Measurements from ENCODE around the gene KCNQ1.

DNA sequence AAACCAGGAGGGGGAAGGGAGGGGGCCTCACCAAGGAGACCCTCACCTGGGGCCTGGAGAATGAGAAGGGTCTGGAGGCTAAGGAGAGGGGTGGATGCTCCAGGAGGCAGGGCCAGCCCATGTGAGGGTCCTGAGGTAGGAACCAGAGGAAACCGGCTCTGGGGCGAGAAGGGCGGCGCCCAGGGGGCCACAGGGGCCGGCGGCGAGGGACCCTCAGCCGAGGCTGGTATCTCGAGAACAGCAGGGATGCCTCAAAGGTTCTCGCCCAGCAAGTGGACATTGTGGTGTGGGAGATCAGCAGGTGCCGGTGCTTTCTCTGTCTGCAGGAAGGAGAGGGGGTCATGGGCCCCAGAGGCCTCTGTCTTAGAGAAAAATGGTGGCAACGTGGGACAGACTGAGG lies 392.8 kb downstream of the KCNQ1 start:
- TF ChIP-seq, protein P1, sequence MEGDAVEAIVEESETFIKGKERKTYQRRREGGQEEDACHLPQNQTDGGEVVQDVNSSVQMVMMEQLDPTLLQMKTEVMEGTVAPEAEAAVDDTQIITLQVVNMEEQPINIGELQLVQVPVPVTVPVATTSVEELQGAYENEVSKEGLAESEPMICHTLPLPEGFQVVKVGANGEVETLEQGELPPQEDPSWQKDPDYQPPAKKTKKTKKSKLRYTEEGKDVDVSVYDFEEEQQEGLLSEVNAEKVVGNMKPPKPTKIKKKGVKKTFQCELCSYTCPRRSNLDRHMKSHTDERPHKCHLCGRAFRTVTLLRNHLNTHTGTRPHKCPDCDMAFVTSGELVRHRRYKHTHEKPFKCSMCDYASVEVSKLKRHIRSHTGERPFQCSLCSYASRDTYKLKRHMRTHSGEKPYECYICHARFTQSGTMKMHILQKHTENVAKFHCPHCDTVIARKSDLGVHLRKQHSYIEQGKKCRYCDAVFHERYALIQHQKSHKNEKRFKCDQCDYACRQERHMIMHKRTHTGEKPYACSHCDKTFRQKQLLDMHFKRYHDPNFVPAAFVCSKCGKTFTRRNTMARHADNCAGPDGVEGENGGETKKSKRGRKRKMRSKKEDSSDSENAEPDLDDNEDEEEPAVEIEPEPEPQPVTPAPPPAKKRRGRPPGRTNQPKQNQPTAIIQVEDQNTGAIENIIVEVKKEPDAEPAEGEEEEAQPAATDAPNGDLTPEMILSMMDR (IDR thresholded peaks at IDR 0.05), result no peak
- TF ChIP-seq FOXJ3 (CRISPR knock-in tag; IDR thresholded peaks at IDR 0.05), result no peak
- TF ChIP-seq, protein P2, sequence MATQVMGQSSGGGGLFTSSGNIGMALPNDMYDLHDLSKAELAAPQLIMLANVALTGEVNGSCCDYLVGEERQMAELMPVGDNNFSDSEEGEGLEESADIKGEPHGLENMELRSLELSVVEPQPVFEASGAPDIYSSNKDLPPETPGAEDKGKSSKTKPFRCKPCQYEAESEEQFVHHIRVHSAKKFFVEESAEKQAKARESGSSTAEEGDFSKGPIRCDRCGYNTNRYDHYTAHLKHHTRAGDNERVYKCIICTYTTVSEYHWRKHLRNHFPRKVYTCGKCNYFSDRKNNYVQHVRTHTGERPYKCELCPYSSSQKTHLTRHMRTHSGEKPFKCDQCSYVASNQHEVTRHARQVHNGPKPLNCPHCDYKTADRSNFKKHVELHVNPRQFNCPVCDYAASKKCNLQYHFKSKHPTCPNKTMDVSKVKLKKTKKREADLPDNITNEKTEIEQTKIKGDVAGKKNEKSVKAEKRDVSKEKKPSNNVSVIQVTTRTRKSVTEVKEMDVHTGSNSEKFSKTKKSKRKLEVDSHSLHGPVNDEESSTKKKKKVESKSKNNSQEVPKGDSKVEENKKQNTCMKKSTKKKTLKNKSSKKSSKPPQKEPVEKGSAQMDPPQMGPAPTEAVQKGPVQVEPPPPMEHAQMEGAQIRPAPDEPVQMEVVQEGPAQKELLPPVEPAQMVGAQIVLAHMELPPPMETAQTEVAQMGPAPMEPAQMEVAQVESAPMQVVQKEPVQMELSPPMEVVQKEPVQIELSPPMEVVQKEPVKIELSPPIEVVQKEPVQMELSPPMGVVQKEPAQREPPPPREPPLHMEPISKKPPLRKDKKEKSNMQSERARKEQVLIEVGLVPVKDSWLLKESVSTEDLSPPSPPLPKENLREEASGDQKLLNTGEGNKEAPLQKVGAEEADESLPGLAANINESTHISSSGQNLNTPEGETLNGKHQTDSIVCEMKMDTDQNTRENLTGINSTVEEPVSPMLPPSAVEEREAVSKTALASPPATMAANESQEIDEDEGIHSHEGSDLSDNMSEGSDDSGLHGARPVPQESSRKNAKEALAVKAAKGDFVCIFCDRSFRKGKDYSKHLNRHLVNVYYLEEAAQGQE (IDR thresholded peaks at IDR 0.05; ENCODE audit: low read depth, low read length), result no peak
- no peak for TF ChIP-seq ELF1 (IDR thresholded peaks at IDR 0.05)
- TF ChIP-seq, protein P3, sequence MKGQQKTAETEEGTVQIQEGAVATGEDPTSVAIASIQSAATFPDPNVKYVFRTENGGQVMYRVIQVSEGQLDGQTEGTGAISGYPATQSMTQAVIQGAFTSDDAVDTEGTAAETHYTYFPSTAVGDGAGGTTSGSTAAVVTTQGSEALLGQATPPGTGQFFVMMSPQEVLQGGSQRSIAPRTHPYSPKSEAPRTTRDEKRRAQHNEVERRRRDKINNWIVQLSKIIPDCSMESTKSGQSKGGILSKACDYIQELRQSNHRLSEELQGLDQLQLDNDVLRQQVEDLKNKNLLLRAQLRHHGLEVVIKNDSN (IDR thresholded peaks at IDR 0.05; ENCODE audit: borderline replicate concordance, low read depth), result no peak
- no peak for TF ChIP-seq POLR2AphosphoS5 (IDR thresholded peaks at IDR 0.05; ENCODE audit: low read depth, low read length)
- TF ChIP-seq TEAD4 (IDR thresholded peaks at IDR 0.05; ENCODE audit: borderline replicate concordance, insufficient read depth), result no peak
- TF ChIP-seq, protein P4, sequence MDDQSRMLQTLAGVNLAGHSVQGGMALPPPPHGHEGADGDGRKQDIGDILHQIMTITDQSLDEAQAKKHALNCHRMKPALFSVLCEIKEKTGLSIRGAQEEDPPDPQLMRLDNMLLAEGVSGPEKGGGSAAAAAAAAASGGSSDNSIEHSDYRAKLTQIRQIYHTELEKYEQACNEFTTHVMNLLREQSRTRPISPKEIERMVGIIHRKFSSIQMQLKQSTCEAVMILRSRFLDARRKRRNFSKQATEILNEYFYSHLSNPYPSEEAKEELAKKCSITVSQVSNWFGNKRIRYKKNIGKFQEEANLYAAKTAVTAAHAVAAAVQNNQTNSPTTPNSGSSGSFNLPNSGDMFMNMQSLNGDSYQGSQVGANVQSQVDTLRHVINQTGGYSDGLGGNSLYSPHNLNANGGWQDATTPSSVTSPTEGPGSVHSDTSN (IDR thresholded peaks at IDR 0.05), result no peak
- TF ChIP-seq, protein P5, sequence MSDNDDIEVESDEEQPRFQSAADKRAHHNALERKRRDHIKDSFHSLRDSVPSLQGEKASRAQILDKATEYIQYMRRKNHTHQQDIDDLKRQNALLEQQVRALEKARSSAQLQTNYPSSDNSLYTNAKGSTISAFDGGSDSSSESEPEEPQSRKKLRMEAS (IDR thresholded peaks at IDR 0.05; ENCODE audit: low read depth), result no peak

All from SK-N-SH (cell line).